CD4-positive, alpha-beta memory T cell (primary cell): ENCODE results near the gene FAM131C. TPM values are rescaled to one million over a fixed set of nuclear protein-coding genes. Genes with fewer than 3 reads are reported as not detected.
A peak's percentile ranks its signal among the peaks of the same experiment; 100 is the strongest.

Experiments
- CTCF ChIA-PET: fragments of 350-600 bp; sonication (Branson Sonifier 250); formaldehyde crosslinking; loops from one replicate; lab custom pipeline; 2021; ENCODE audit warnings: inconsistent platforms; ENCODE audit not compliant: partially characterized antibody; lab: Charles Lee
- POLR2A ChIA-PET: fragments of 350-600 bp; sonication (Branson Sonifier 250); formaldehyde crosslinking; loops from one replicate; lab custom pipeline; 2021; ENCODE audit not compliant: partially characterized antibody; lab: Charles Lee
- DNase-seq, 5 donors: peaks; one replicate each; pipeline versions ENCODE4 v3.0.0 to v3.0.0-alpha.2; 2020 to 2022; ENCODE audit warnings: mixed read lengths in 1 of 5
- H3K27ac ChIP-seq: one replicate; pipeline ENCODE4 v1.7.0; 2013; ENCODE audit warnings: low read depth, low read length
- H3K27me3 ChIP-seq: 2 replicates; pipeline ENCODE4 v1.7.0; 2013; ENCODE audit warnings: mild to moderate bottlenecking, low read length, moderate library complexity; ENCODE audit not compliant: insufficient read depth
- H3K36me3 ChIP-seq: 2 replicates; pipeline ENCODE4 v1.7.0; 2013; ENCODE audit warnings: mild to moderate bottlenecking, low read length, moderate library complexity; ENCODE audit not compliant: insufficient read depth
- H3K4me1 ChIP-seq: 2 replicates; pipeline ENCODE4 v1.7.0; 2013; ENCODE audit warnings: mild to moderate bottlenecking, low read length, moderate library complexity; ENCODE audit not compliant: insufficient read depth
- H3K4me3 ChIP-seq, 2 donors: one replicate each; pipeline ENCODE4 v1.7.0; 2013; ENCODE audit warnings: low read length in 2 of 2, mild to moderate bottlenecking in 1 of 2
- H3K9me3 ChIP-seq, 2 donors: one replicate each; pipeline ENCODE4 v1.7.0; 2013; ENCODE audit warnings: low read length in 2 of 2, control low read depth in 1 of 2; ENCODE audit not compliant: control insufficient read depth in 1 of 2
- H3K27ac Mint-ChIP-seq, 7 donors: one replicate each; pipeline ENCODE4 v1.8.0; 2020 to 2021; ENCODE audit warnings: mixed read lengths in 7 of 7, mild to moderate bottlenecking in 6 of 7, inconsistent platforms in 3 of 7, moderate library complexity in 3 of 7
- H3K27me3 Mint-ChIP-seq, 2 donors: one replicate each; pipeline ENCODE4 v1.8.0; 2020 to 2021; ENCODE audit warnings: mixed read lengths in 2 of 2
- H3K36me3 Mint-ChIP-seq, 2 donors: one replicate each; pipeline ENCODE4 v1.8.0; 2020 to 2021; ENCODE audit warnings: mixed read lengths in 2 of 2, inconsistent platforms in 1 of 2, mild to moderate bottlenecking in 1 of 2
- H3K4me1 Mint-ChIP-seq, 4 donors: one replicate each; pipeline ENCODE4 v1.8.0; 2020 to 2021; ENCODE audit warnings: mixed read lengths in 4 of 4, mild to moderate bottlenecking in 1 of 4
- H3K4me3 Mint-ChIP-seq, 8 donors: one replicate each; pipeline ENCODE4 v1.8.0; 2020 to 2021; ENCODE audit warnings: mixed read lengths in 8 of 8, mild to moderate bottlenecking in 7 of 8, moderate library complexity in 6 of 8, inconsistent platforms in 3 of 8
- H3K9me3 Mint-ChIP-seq, 8 donors: one replicate each; pipeline ENCODE4 v1.8.0; 2020 to 2021; ENCODE audit warnings: mixed read lengths in 8 of 8, mild to moderate bottlenecking in 5 of 8, inconsistent platforms in 3 of 8, moderate library complexity in 1 of 8
- intact Hi-C: fragments of 100-400 bp; cut with micrococcal nuclease; formaldehyde crosslinking; loops from one replicate; pipeline ENCODE4 v1.15.1; 2023
- polyA plus RNA-seq, 2 donors: library from polyadenylated mRNA; unstranded; fragments of 300-500 nt; fragmentation: Illumina TruSeq; gene quantifications; one replicate each; pipeline ENCODE4 v1.2.3, GENCODE V29; 2021
- total RNA-seq, 2 experiments: library from RNA; stranded (reverse); gene quantifications; one replicate each; pipeline ENCODE4 v1.2.3, GENCODE V29; 2021

The FAM131C gene
- total and polyA plus RNA-seq, 4 experiments from 2014 or later: 0.11 TPM; not detected in 3

GRCh38 chr1:16015491-16015890, 58.0 kb downstream of the FAM131C start:
- Mint-ChIP-seq H3K36me3 (no peaks in the 10 kb centered on the region), H3K27me3 (peaks cover 2 to 19% of the 10 kb centered on the region in 2 donors)
- no peak for DNase-seq

GRCh38 chr1:16014509-16015482, 58.7 kb downstream of the FAM131C start:
- Mint-ChIP-seq H3K4me3 (no peak overlapping the region), H3K9me3 (no peaks in the 10 kb centered on the region), H3K4me1 (peaks cover 0 to 4% (median 4%) of the 10 kb centered on the region in 4 donors), H3K36me3 (no peaks in the 10 kb centered on the region), H3K27ac (no peak overlapping the region), H3K27me3 (peaks cover 2 to 19% of the 10 kb centered on the region in 2 donors)
- DNase-seq: no peak
- Histone ChIP-seq H3K36me3 (no peaks in the 10 kb centered on the region), H3K9me3 (no peaks in the 10 kb centered on the region), H3K4me1 (peaks cover 13% of the 10 kb centered on the region), H3K4me3 (no peak overlapping the region), H3K27me3 (no peaks in the 10 kb centered on the region), H3K27ac (no peak overlapping the region)
- ChIA-PET POLR2A (no interaction called here), CTCF (no interaction called here)
- intact Hi-C loops: no loop called here

More at GRCh38 chr1:16015491-16015890, 58.0 kb downstream of the FAM131C start:
- H3K4me1 Mint-ChIP-seq: peaks cover 0 to 4% (median 4%) of the 10 kb centered on the region in 4 donors
- Histone ChIP-seq H3K27me3 (no peaks in the 10 kb centered on the region), H3K36me3 (no peaks in the 10 kb centered on the region), H3K9me3 (no peaks in the 10 kb centered on the region), H3K4me3 (no peak overlapping the region), H3K27ac (no peak overlapping the region), H3K4me1 (peaks cover 13% of the 10 kb centered on the region)
- ChIA-PET POLR2A (no interaction called here), CTCF (no interaction called here)
- intact Hi-C loops: no loop called here
- H3K9me3 Mint-ChIP-seq: no peaks in the 10 kb centered on the region
- H3K27ac Mint-ChIP-seq: no peak overlapping the region
- no peak overlapping the region for H3K4me3 Mint-ChIP-seq

- Histone ChIP-seq H3K9me3 (no peaks in the 10 kb centered on the region), H3K27ac (no peak overlapping the region), H3K27me3 (no peaks in the 10 kb centered on the region), H3K4me3 (no peak overlapping the region), H3K4me1 (peaks cover 13% of the 10 kb centered on the region), H3K36me3 (no peaks in the 10 kb centered on the region)
- H3K27ac Mint-ChIP-seq: no peak overlapping the region
- peaks cover 0 to 4% (median 4%) of the 10 kb centered on the region in 4 donors for H3K4me1 Mint-ChIP-seq
- peaks cover 2 to 20% of the 10 kb centered on the region in 2 donors for H3K27me3 Mint-ChIP-seq
- CTCF ChIA-PET: no interaction called here
- H3K9me3 Mint-ChIP-seq: no peaks in the 10 kb centered on the region
- no peak overlapping the region for H3K4me3 Mint-ChIP-seq
- intact Hi-C loops: no loop called here
- DNase-seq: no peak
- no peaks in the 10 kb centered on the region for H3K36me3 Mint-ChIP-seq
- POLR2A ChIA-PET: no interaction called here
Observed at GRCh38 chr1:16013908-16014258, 59.6 kb downstream of the FAM131C start.

GRCh38 chr1:16013220-16013907, 60.1 kb downstream of the FAM131C start:
- Mint-ChIP-seq H3K9me3 (no peaks in the 10 kb centered on the region), H3K27ac (no peak overlapping the region), H3K27me3 (peaks cover 2 to 20% of the 10 kb centered on the region in 2 donors), H3K36me3 (no peaks in the 10 kb centered on the region), H3K4me1 (peaks cover 0 to 4% (median 4%) of the 10 kb centered on the region in 4 donors), H3K4me3 (peak overlapping the region in 1 of 8 donors; percentile 43)
- Histone ChIP-seq H3K9me3 (no peaks in the 10 kb centered on the region), H3K4me1 (peaks cover 13% of the 10 kb centered on the region), H3K36me3 (no peaks in the 10 kb centered on the region), H3K4me3 (no peak overlapping the region), H3K27ac (no peak overlapping the region), H3K27me3 (no peaks in the 10 kb centered on the region)
- ChIA-PET CTCF (no interaction called here), POLR2A (no interaction called here)
- intact Hi-C loops: no loop called here
- DNase-seq: peak in 1 of 5 donors; percentile 67

GRCh38 chr1:16012590-16013219, 60.7 kb downstream of the FAM131C start:
- Mint-ChIP-seq H3K4me1 (peaks cover 0 to 4% (median 4%) of the 10 kb centered on the region in 4 donors), H3K27ac (no peak overlapping the region), H3K27me3 (peaks cover 2 to 20% of the 10 kb centered on the region in 2 donors), H3K36me3 (no peaks in the 10 kb centered on the region), H3K4me3 (peak overlapping the region in 5 of 8 donors; percentile 6 to 46 (median 15)), H3K9me3 (no peaks in the 10 kb centered on the region)
- Histone ChIP-seq H3K36me3 (no peaks in the 10 kb centered on the region), H3K4me1 (peaks cover 13% of the 10 kb centered on the region), H3K27ac (no peak overlapping the region), H3K4me3 (no peak overlapping the region), H3K27me3 (no peaks in the 10 kb centered on the region), H3K9me3 (no peaks in the 10 kb centered on the region)
- intact Hi-C loops: no loop called here
- no peak for DNase-seq
- CTCF ChIA-PET: interaction anchor here (1.2 to 1.6 kb wide), 2 partner anchors 67 to 177 kb away, joined by 3 to 4 read pairs; no protein-coding TSS in a partner anchor
- POLR2A ChIA-PET: no interaction called here

GRCh38 chr1:16011936-16012589, 61.4 kb downstream of the FAM131C start:
- Mint-ChIP-seq H3K9me3 (no peaks in the 10 kb centered on the region), H3K4me1 (peaks cover 0 to 4% (median 4%) of the 10 kb centered on the region in 4 donors), H3K27ac (no peak overlapping the region), H3K4me3 (peak overlapping the region in 2 of 8 donors; percentile 6 to 46), H3K27me3 (peaks cover 2 to 20% of the 10 kb centered on the region in 2 donors), H3K36me3 (no peaks in the 10 kb centered on the region)
- H3K36me3 ChIP-seq: no peaks in the 10 kb centered on the region
- POLR2A ChIA-PET: interaction anchor here (0.6 kb wide), 1 partner anchor 61 kb away, joined by 3 read pairs; no protein-coding TSS in a partner anchor
- CTCF ChIA-PET: interaction anchor here (1.2 to 1.6 kb wide), 2 partner anchors 68 to 178 kb away, joined by 3 to 4 read pairs; no protein-coding TSS in a partner anchor
- peaks cover 13% of the 10 kb centered on the region for H3K4me1 ChIP-seq
- H3K27me3 ChIP-seq: no peaks in the 10 kb centered on the region
- DNase-seq: no peak
- intact Hi-C loops: no loop called here
- no peaks in the 10 kb centered on the region for H3K9me3 ChIP-seq
- no peak overlapping the region for H3K4me3 ChIP-seq
- no peak overlapping the region for H3K27ac ChIP-seq
